RWPE1 (cell line): ENCODE data around the gene CMTR1.

Experiments used
- CTCF ChIA-PET: fragments of 350-600 bp; sonication (Branson Sonifier 250); formaldehyde crosslinking; extraction: SDS; loops from one replicate; lab custom pipeline; 2021; lab: Yijun Ruan, JAX
- POLR2A ChIA-PET: fragments of 400-600 bp; formaldehyde crosslinking; extraction: SDS; loops from one replicate; lab custom pipeline; 2020; ENCODE audit warnings: antibody characterized with exemption; ENCODE audit not compliant: low non-redundant PET; lab: Yijun Ruan, JAX
- DNase-seq: peaks from one replicate; pipeline ENCODE4 v3.0.0; 2012; ENCODE audit warnings: low spot score
- H3K27ac ChIP-seq: fragments of 450-650 bp; 2 replicates; pipeline ENCODE4 v1.5.1; 2017
- TF ChIP-seq, protein P1 (sequence below): fragments of 450-650 bp; conservative IDR thresholded peaks from 2 replicates; pipeline ENCODE4 v1.5.1; 2017; ENCODE audit warnings: low read depth, mild to moderate bottlenecking

CMTR1 gene

DNA sequence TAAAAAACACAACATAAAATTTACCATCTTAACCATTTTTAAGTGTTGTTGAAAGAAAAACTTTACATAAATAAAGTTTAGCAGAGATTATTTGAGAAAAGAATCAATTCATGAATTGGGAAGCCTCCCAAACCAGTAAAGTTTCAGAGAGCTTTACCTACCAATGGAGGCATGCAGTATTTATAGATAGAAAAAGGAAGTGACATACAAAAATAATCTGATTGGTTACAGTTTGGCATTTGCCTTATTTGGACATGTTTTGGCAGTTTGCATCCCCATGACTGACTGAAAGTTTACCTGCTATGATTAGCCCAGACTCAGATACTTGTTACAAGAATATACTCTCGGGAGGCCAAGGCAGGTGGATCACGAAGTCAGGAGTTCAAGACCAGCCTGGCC lies 3.7 kb upstream of the CMTR1 start:
- DNase-seq = no peak
- TF ChIP-seq, protein P1, sequence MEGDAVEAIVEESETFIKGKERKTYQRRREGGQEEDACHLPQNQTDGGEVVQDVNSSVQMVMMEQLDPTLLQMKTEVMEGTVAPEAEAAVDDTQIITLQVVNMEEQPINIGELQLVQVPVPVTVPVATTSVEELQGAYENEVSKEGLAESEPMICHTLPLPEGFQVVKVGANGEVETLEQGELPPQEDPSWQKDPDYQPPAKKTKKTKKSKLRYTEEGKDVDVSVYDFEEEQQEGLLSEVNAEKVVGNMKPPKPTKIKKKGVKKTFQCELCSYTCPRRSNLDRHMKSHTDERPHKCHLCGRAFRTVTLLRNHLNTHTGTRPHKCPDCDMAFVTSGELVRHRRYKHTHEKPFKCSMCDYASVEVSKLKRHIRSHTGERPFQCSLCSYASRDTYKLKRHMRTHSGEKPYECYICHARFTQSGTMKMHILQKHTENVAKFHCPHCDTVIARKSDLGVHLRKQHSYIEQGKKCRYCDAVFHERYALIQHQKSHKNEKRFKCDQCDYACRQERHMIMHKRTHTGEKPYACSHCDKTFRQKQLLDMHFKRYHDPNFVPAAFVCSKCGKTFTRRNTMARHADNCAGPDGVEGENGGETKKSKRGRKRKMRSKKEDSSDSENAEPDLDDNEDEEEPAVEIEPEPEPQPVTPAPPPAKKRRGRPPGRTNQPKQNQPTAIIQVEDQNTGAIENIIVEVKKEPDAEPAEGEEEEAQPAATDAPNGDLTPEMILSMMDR = no peak
- ChIA-PET POLR2A (no interaction called here), CTCF (no interaction called here)
- no peak overlapping the region for H3K27ac ChIP-seq

DNA sequence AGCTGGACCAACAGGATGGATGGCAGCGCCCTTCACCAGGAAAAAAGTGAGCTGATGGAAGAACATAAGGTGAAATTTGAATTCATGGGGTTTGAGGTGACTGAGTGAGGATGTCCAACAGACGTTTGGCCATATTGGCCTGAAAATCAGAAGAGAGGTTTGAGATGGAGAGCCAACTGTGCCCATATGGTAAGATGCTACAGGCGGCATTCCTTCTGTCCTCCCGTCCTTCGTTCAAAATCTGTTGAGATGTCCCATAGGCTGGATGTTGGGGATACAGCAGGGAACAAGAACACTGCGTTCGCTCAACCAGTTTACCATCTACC lies 468 bp upstream of the CMTR1 start:
- peak overlapping the region; percentile 81 for H3K27ac ChIP-seq
- no peak for DNase-seq
- CTCF ChIA-PET = no interaction called here
- TF ChIP-seq, protein P1 = no peak
- POLR2A ChIA-PET = no interaction called here

DNA sequence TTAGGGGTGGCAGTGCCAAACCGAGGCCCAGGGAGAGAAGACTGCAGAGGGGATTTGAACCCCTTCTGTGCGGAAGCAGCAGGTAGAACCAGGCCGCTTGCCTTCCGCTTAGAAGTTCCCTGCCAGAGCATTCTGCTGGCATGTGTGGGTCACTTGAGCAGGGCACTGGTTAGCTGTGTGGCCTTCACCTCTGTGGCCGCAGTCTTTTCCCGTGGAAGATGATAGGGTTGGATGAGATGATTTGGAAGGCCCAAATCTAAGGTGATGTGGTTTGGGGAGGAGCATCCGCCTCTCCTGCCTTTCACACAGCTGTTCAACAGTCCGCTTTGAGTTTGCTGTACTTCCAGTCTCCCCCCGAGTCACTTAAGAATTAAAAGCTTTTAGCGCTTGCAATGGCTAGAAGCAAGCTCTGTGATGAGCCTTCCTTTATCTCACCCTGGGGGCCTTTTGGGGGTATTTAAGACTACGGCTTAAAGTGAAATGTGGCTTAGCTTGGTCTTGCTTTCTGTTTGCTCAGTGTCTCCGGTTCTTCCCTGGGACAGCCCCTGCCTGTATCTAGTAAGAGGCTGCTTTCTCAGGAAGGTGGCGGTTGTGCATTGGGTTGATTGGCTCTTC lies 743 bp downstream of the CMTR1 start:
- TF ChIP-seq, protein P1 = no peak
- peak overlapping the region; percentile 81 for H3K27ac ChIP-seq
- ChIA-PET CTCF (interaction anchor here (0.6 to 1.3 kb wide), 2 partner anchors 53 to 132 kb away, joined by 3 to 7 read pairs; no protein-coding TSS in a partner anchor), POLR2A (interaction anchor here (0.5 kb wide), 1 partner anchor 153 kb away, joined by 3 read pairs; no protein-coding TSS in a partner anchor)
- DNase-seq = peak; percentile 26

DNA sequence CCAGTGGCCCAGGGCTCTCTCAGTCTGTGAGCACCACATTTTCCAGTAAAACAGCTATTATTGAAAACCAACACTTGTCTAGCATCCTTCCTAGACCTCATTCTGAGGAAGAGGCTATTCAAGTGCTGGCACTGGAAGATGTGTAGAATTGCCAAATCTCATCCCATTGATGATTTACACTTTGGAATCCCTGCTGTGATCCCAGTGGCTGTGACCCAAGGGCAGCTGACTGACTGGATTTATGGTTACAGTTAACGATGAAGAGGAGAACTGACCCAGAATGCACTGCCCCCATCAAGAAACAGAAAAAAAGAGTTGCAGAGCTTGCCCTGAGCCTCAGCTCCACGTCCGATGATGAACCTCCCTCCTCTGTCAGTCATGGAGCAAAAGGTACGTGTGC lies 2.4 kb downstream of the CMTR1 start:
- ChIA-PET POLR2A (no interaction called here), CTCF (no interaction called here)
- TF ChIP-seq, protein P1 = no peak
- DNase-seq = no peak
- H3K27ac ChIP-seq = no peak overlapping the region

DNA sequence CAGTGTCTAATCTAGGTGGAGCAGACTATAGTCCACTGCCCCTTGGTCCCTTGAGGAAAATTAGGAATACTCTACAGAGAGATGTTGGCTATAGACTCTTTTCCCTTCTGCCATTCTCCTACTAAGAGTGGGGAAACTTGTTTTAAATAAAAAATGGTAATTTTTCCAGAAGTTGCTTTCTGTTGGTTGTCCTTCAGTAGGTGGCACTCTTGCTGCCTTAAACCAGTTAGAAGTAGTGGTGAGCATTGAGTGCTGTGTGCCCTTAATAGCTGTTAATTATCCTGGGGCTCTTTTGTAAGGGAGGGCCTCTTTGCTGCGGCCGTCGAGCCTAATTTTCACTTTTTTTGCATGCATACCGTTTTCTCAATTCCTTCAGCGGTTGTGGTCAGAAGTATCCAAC lies 2.8 kb downstream of the CMTR1 start:
- ChIA-PET POLR2A (no interaction called here), CTCF (interaction anchor here (0.6 kb wide), 1 partner anchor 58 kb away, joined by 5 read pairs; no protein-coding TSS in a partner anchor)
- TF ChIP-seq, protein P1 = no peak
- no peak overlapping the region for H3K27ac ChIP-seq
- DNase-seq = no peak

DNA sequence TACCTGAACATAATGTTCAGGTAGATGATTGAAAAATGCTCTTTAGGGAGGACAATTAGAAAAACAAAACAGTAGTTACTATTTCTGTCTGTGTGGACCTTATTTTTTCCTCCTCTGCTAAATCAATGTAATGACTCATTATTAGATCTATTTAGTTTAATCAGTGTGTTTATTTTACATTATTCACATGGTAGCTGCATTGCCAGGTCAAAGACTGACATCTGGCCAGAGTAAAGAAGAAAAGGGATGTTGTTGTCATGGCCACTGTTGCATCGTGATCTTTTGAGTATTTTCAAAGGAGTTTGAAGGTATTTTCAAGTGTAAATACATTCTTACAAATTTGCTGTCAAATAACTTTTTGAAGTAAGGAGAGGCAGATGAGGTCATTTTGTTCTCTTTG lies 5.9 kb downstream of the CMTR1 start:
- POLR2A ChIA-PET = no interaction called here
- TF ChIP-seq, protein P1 = no peak
- no peak for DNase-seq
- CTCF ChIA-PET = no interaction called here
- no peak overlapping the region for H3K27ac ChIP-seq

DNA sequence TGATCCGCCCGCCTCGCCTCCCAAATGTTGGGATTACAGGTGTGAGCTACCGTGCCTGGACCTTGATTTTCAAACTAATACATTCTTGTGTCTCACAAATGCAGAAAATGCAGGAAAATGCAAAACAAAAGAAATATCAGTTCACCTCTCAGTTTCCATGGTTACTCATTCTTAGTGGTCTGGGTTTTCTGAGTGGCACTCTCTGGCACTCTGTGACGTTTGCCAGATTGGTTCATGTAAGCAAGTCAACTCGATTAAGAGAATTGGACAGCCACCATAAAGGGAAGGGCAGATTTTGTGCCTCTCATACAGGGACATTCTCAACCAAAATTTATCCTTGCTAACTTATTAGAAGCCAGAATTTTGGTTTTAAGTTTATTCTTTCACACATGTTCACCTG lies 8.6 kb downstream of the CMTR1 start:
- CTCF ChIA-PET = no interaction called here
- TF ChIP-seq, protein P1 = no peak
- no peak overlapping the region for H3K27ac ChIP-seq
- POLR2A ChIA-PET = no interaction called here
- no peak for DNase-seq
